OCI-LY1 (cell line): Measurements from ENCODE around the gene CDC45.

ENCODE experiments used
- EZH2 ChIP-seq: fragments of 200-600 bp; sonication (generic), shearing (Covaris generic); IDR thresholded peaks from 2 replicates; pipeline ENCODE4 v1.8.0; 2017; ENCODE audit warnings: borderline replicate concordance, mixed run types, mild to moderate bottlenecking, antibody characterized with exemption, low read length, moderate library complexity, mixed read lengths
- TF ChIP-seq, protein P1 (sequence below): fragments of 200-600 bp; sonication (generic), shearing (Covaris generic); IDR thresholded peaks from 2 replicates; pipeline ENCODE4 v1.5.1; 2017; ENCODE audit warnings: mild to moderate bottlenecking, antibody characterized with exemption, low read length, moderate library complexity, mixed read lengths

DNA sequence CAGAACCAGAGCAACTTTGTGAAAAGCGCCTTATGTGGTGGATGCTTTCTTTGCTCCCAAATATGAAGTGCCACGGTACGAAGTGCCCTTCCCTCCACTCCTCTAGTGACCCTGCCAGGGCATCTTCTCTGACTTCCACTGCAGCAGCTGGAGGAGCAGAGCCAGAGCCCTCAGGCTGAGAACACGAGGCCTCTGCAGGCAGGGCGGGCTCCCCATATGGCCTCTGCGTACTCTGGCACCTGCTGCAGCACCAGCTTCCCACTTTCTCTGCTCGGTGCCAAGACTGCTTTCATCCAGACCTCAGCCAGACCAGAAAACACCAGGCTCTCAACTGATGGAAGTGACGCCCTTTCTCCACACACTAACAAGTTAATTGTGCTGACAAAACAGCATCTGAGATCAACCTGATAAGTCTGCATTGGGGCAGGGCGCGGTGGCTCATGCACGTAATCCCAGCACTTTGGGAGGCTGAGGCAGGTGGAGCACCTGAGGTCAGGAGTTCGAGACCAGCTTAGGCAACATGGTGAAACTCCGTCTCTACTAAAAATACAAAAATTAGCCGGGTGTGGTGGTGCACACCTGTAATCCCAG is 13.5 kb upstream of the CDC45 start:
- TF ChIP-seq, protein P1, sequence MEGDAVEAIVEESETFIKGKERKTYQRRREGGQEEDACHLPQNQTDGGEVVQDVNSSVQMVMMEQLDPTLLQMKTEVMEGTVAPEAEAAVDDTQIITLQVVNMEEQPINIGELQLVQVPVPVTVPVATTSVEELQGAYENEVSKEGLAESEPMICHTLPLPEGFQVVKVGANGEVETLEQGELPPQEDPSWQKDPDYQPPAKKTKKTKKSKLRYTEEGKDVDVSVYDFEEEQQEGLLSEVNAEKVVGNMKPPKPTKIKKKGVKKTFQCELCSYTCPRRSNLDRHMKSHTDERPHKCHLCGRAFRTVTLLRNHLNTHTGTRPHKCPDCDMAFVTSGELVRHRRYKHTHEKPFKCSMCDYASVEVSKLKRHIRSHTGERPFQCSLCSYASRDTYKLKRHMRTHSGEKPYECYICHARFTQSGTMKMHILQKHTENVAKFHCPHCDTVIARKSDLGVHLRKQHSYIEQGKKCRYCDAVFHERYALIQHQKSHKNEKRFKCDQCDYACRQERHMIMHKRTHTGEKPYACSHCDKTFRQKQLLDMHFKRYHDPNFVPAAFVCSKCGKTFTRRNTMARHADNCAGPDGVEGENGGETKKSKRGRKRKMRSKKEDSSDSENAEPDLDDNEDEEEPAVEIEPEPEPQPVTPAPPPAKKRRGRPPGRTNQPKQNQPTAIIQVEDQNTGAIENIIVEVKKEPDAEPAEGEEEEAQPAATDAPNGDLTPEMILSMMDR: no peak
- TF ChIP-seq EZH2: no peak
